ENCODE data around the gene TIMM44.

Gene TIMM44

GRCh38 chr19:7968796-7969554, 25.5 kb upstream of the TIMM44 start:
- TF ChIP-seq GATA2 (IDR thresholded peaks at IDR 0.05; ENCODE audit: low read depth, low read length), result no peak
- TF ChIP-seq GATA3 (IDR thresholded peaks at IDR 0.05; ENCODE audit: low read depth, low read length), result no peak

GRCh38 chr19:7968008-7968795, 24.7 kb upstream of the TIMM44 start:
- TF ChIP-seq GATA2 (IDR thresholded peaks at IDR 0.05; ENCODE audit: low read depth, low read length) (no peak), GATA3 (IDR thresholded peaks at IDR 0.05; ENCODE audit: low read depth, low read length) (no peak)

GRCh38 chr19:7965921-7966665, 22.6 kb upstream of the TIMM44 start:
- TF ChIP-seq GATA3 (IDR thresholded peaks at IDR 0.05; ENCODE audit: low read depth, low read length), result no peak
- TF ChIP-seq GATA2 (IDR thresholded peaks at IDR 0.05; ENCODE audit: low read depth, low read length), result no peak

GRCh38 chr19:7965259-7965841, 21.9 kb upstream of the TIMM44 start:
- TF ChIP-seq GATA3 (IDR thresholded peaks at IDR 0.05; ENCODE audit: low read depth, low read length) (no peak), GATA2 (IDR thresholded peaks at IDR 0.05; ENCODE audit: low read depth, low read length) (no peak)

GRCh38 chr19:7963566-7963965, 20.1 kb upstream of the TIMM44 start:
- TF ChIP-seq GATA2 (IDR thresholded peaks at IDR 0.05; ENCODE audit: low read depth, low read length) (no peak), GATA3 (IDR thresholded peaks at IDR 0.05; ENCODE audit: low read depth, low read length) (no peak)

DNA sequence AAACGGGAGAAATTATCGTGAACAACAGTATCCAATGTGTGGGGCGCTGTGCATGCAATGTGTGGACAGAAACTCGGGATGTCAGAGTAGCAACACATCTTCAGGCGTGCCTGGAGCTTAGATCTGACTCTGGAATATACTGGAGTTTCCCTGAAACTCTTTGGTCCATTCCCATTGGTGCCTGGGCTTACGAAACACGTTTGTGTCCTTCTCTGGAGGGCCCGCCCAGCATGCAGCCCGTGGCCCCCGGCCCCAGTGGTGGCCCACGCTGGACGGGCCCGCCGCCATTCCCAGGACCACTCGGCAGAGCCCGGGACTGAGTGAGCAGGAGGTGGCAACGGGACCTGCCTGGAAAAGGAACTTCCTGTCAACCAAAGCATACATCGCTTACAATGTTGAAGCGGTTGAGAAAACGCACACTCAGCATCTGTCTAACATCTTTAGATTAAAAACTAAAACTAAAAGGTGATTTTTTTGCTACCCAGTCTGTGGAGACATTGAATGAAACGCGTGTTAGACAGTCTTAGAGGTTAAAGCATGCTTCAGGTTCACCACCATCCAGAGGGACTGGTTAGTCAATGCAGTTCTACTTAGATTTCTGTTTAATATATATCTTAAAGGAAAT, 19.3 kb upstream of the TIMM44 start:
- no peak for TF ChIP-seq GATA3 (IDR thresholded peaks at IDR 0.05; ENCODE audit: low read depth, low read length)
- TF ChIP-seq GATA2 (IDR thresholded peaks at IDR 0.05; ENCODE audit: low read depth, low read length), result no peak

GRCh38 chr19:7961920-7962626, 18.6 kb upstream of the TIMM44 start:
- TF ChIP-seq GATA2 (IDR thresholded peaks at IDR 0.05; ENCODE audit: low read depth, low read length) (no peak), GATA3 (IDR thresholded peaks at IDR 0.05; ENCODE audit: low read depth, low read length) (no peak)

- TF ChIP-seq GATA3 (IDR thresholded peaks at IDR 0.05; ENCODE audit: low read depth, low read length), result no peak
- no peak for TF ChIP-seq GATA2 (IDR thresholded peaks at IDR 0.05; ENCODE audit: low read depth, low read length)
Observed at GRCh38 chr19:7959211-7959610, 15.7 kb upstream of the TIMM44 start.

- TF ChIP-seq GATA3 (IDR thresholded peaks at IDR 0.05; ENCODE audit: low read depth, low read length) (no peak), GATA2 (IDR thresholded peaks at IDR 0.05; ENCODE audit: low read depth, low read length) (no peak)
Observed at GRCh38 chr19:7955696-7956095, 12.2 kb upstream of the TIMM44 start.

- TF ChIP-seq GATA3 (IDR thresholded peaks at IDR 0.05; ENCODE audit: low read depth, low read length) (no peak), GATA2 (IDR thresholded peaks at IDR 0.05; ENCODE audit: low read depth, low read length) (no peak)
Observed at GRCh38 chr19:7953576-7953975, 10.1 kb upstream of the TIMM44 start.

DNA sequence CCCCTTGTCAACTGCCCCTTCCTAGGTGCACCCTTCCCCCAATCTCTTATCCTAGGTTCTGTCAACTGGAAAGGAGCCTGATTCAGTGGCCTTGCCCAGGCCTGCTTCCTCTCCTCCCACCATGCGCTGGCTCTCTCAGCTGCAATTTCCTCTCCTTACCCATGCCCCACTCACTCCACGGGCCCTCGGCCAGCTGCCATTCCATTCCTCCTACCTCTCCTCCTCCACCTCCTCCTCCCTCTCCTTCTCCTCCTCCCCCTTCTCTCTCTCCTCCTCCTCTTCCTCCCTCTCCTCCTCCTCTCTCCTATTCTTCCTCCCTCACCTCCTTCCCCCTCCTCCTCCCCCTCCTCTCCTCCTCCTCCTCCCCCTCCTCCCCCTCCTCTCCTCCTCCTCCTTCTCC, 9.6 kb upstream of the TIMM44 start:
- TF ChIP-seq GATA3 (IDR thresholded peaks at IDR 0.05; ENCODE audit: low read depth, low read length) (no peak), GATA2 (IDR thresholded peaks at IDR 0.05; ENCODE audit: low read depth, low read length) (no peak)

DNA sequence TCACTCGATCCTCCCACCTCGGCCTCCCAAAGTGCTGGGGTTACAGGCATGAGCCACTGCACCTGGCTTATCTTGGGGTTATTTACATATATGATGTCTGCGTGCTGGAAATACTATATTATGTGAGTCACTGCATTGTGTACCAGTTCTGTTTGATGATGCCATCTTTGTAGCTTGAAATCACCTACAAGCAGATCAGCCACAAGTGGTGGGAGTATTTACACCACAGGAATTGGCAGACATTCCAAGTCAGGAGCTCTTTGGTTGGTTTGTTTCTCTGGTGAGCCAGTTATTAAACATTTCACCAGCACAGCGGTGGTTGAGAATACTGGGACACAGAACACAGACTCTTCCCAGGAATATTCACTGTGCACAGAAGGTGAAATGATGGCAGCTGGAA, 4.5 kb upstream of the TIMM44 start:
- TF ChIP-seq GATA2 (IDR thresholded peaks at IDR 0.05; ENCODE audit: low read depth, low read length), result no peak
- no peak for TF ChIP-seq GATA3 (IDR thresholded peaks at IDR 0.05; ENCODE audit: low read depth, low read length)

GRCh38 chr19:7944177-7944761, 803 bp upstream of the TIMM44 start:
- TF ChIP-seq GATA3 (IDR thresholded peaks at IDR 0.05; ENCODE audit: low read depth, low read length), result no peak
- no peak for TF ChIP-seq GATA2 (IDR thresholded peaks at IDR 0.05; ENCODE audit: low read depth, low read length)

All from SH-SY5Y (cell line).